ENCODE results near the gene RNASE11. TPM values are rescaled to one million over a fixed set of nuclear protein-coding genes. Genes with fewer than 3 reads are reported as not detected.

The RNASE11 gene
- total RNA-seq, 1 experiment from 2014 or later: not detected

DNA sequence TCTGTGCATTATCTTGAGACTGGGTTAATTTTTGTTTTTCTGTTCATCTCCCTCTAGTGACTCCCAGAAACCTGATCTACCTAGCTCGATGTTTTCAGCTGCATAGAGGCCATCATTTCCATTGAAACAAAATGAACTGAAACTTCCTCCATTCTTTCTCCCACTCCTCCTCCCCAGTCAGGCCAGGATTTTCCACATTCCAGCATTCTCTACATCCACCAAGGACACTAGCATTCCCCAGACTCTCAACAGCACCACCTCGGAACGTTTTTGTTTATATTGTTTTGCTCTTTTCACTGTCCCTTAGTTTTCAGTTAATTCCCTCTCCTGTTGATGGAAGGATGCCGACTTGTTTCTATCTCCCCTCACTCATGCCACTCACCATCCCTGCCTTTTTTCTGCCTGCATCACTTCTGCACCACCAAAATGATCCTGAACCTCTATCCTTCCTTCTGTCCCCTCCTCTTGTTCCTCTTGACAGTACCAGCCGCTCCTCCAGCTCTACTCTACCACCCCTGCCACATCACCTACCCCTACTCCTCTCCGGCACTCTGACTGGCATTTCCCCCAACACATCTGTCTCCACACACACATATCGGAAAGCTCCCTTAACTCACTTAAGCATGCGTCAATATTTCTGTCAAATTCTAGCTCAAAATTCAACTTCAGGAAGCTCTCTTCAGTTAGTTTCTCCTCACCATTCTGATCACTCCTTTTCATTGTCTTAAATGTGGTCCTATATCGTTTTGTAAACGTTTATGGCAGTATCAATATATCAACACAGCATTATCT, 40.5 kb upstream of the RNASE11 start:
- no peaks in the 10 kb centered on the region for H3K9me2 ChIP-seq (ENCODE audit: insufficient read depth)
- BruUV-seq (replicated peaks): no TSS peak
- intact Hi-C loops (cut with micrococcal nuclease): no loop called here
- H4K20me1 ChIP-seq (ENCODE audit: insufficient read depth): no peaks in the 10 kb centered on the region
- peaks cover 9 to 48% of the 10 kb centered on the region in 2 experiments for H3K4me1 ChIP-seq (ENCODE audit: control insufficient read depth in 1 of 2, insufficient read depth in 2 of 2, low read length in 2 of 2)
- no peaks in the 10 kb centered on the region for H3K9me3 ChIP-seq (ENCODE audit: control insufficient read depth in 1 of 2, insufficient read depth in 1 of 2, low read depth in 1 of 2, low read length in 2 of 2)
- no peak overlapping the region for H3K4me2 ChIP-seq (ENCODE audit: low read length)
- no peak overlapping the region for H3K4me3 ChIP-seq (replicated peaks in 1 of 2; ENCODE audit: low read depth in 1 of 2, low read length in 2 of 2)
- ChIA-PET POLR2A (interaction anchor here (0.7 kb wide), 1 partner anchor 25 kb away, joined by 3 read pairs; no protein-coding TSS in a partner anchor), RAD21 (ENCODE audit: low non-redundant PET in 1 of 2, low total read pairs in 2 of 2, uncharacterized antibody in 2 of 2, unreplicated experiment in 2 of 2) (no interaction called here), CTCF (interaction anchor here (1.7 kb wide), 1 partner anchor 15 kb away, joined by 5 read pairs; no protein-coding TSS in a partner anchor)
- no peak overlapping the region for H2AFZ ChIP-seq (ENCODE audit: low read depth, low read length, poor library complexity, severe bottlenecking)
- H3K9ac ChIP-seq (ENCODE audit: low read length): no peak overlapping the region
- no peaks in the 10 kb centered on the region; the same call in 1 of the 2 replicates for H3K27me3 ChIP-seq (ENCODE audit: insufficient read depth, low read length)
- H3K27ac ChIP-seq (ENCODE audit: low read depth, low read length): no peak overlapping the region
- no peaks in the 10 kb centered on the region for H3K79me2 ChIP-seq (ENCODE audit: insufficient read depth, low read length)
- ATAC-seq (no peak), DNase-seq (ENCODE audit: low read depth, low spot score) (no peak)
- no peak for TF ChIP-seq JUND (IDR thresholded peaks at IDR 0.05)
- no peak for TF ChIP-seq YY1 (IDR thresholded peaks at IDR 0.05; ENCODE audit: extremely low read depth, insufficient replicate concordance, low read depth, low read length)
- no peaks in the 10 kb centered on the region for H3K36me3 ChIP-seq (ENCODE audit: control insufficient read depth in 1 of 2, insufficient read depth in 2 of 2, low read length in 2 of 2)

DNA sequence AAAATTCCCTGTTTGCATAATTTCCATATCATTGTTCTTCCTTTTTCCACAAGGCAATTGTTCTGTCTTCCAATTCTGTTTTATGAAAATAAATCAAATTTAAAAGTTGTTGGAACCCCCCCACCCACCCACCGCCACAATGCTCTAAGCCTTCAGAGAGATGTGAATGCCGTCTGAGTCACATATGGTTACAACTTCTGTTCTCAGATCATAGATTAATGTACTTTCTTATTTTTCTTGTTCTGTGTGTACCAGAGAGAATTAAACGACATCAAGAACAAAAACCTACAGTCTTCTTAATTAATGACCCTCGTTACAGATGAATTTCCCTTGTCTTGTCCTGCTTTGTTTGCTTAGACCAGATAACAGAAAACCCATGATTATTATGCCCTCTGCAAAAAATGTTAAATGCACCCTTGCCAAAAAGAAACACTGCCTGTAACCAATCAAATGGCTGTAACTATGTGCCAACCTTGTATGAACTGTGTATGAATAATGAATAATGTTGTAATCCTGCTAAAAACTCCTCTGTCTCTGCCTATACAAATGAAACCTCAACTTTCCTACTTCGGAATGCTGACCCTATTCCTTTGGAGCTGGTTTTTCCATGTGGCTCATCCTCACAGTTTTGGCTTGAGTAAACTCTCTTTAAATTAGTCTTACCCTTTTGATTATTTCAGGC, 39.7 kb upstream of the RNASE11 start:
- ChIA-PET POLR2A (no interaction called here), CTCF (interaction anchor here (1.7 kb wide), 1 partner anchor 14 kb away, joined by 5 read pairs; no protein-coding TSS in a partner anchor), RAD21 (ENCODE audit: low non-redundant PET in 1 of 2, low total read pairs in 2 of 2, uncharacterized antibody in 2 of 2, unreplicated experiment in 2 of 2) (no interaction called here)
- no peaks in the 10 kb centered on the region for H3K79me2 ChIP-seq (ENCODE audit: insufficient read depth, low read length)
- H3K4me2 ChIP-seq (ENCODE audit: low read length): no peak overlapping the region
- no peaks in the 10 kb centered on the region; the same call in 1 of the 2 replicates for H3K27me3 ChIP-seq (ENCODE audit: insufficient read depth, low read length)
- no TSS peak for BruUV-seq (replicated peaks)
- intact Hi-C loops (cut with micrococcal nuclease): no loop called here
- ATAC-seq (no peak), DNase-seq (ENCODE audit: low read depth, low spot score) (no peak)
- H2AFZ ChIP-seq (ENCODE audit: low read depth, low read length, poor library complexity, severe bottlenecking): no peak overlapping the region
- no peaks in the 10 kb centered on the region for H3K9me3 ChIP-seq (ENCODE audit: control insufficient read depth in 1 of 2, insufficient read depth in 1 of 2, low read depth in 1 of 2, low read length in 2 of 2)
- no peak overlapping the region for H3K27ac ChIP-seq (ENCODE audit: low read depth, low read length)
- H3K36me3 ChIP-seq (ENCODE audit: control insufficient read depth in 1 of 2, insufficient read depth in 2 of 2, low read length in 2 of 2): no peaks in the 10 kb centered on the region
- H3K4me1 ChIP-seq (ENCODE audit: control insufficient read depth in 1 of 2, insufficient read depth in 2 of 2, low read length in 2 of 2): peaks cover 9 to 42% of the 10 kb centered on the region in 2 experiments
- no peaks in the 10 kb centered on the region for H4K20me1 ChIP-seq (ENCODE audit: insufficient read depth)
- H3K9me2 ChIP-seq (ENCODE audit: insufficient read depth): no peaks in the 10 kb centered on the region
- no peak overlapping the region for H3K9ac ChIP-seq (ENCODE audit: low read length)
- no peak overlapping the region for H3K4me3 ChIP-seq (replicated peaks in 1 of 2; ENCODE audit: low read depth in 1 of 2, low read length in 2 of 2)
- TF ChIP-seq EZH2phosphoT487 (IDR thresholded peaks at IDR 0.05; ENCODE audit: borderline replicate concordance) (no peak), ZFX (IDR thresholded peaks at IDR 0.05) (no peak), EGR1 (IDR thresholded peaks at IDR 0.05; ENCODE audit: low read depth) (no peak), JUND (IDR thresholded peaks at IDR 0.05) (no peak), CBX3 (IDR thresholded peaks at IDR 0.05; ENCODE audit: low read depth) (no peak), RAD21 (IDR thresholded peaks at IDR 0.05; ENCODE audit: low read depth) (no peak), ZNF274 (IDR thresholded peaks at IDR 0.05; ENCODE audit: low read depth, low read length) (no peak), CEBPB (IDR thresholded peaks at IDR 0.05; ENCODE audit: low read depth) (no peak), ELF1 (IDR thresholded peaks at IDR 0.05; ENCODE audit: borderline replicate concordance, low read depth) (no peak), POLR2AphosphoS5 (IDR thresholded peaks at IDR 0.05; ENCODE audit: low read depth, low read length) (no peak)
